ENCODE measurements around the gene IFI16. TPM values are rescaled to one million over a fixed set of nuclear protein-coding genes. Genes with fewer than 3 reads are reported as not detected.
A peak's percentile ranks its signal among the peaks of the same experiment; 100 is the strongest.
"Not testable (repeated sequence)": the region's sequence is repeated elsewhere in the genome, so short reads cannot be mapped to it uniquely, and the experiment has no call there.

IFI16 gene
- total RNA-seq, 4 donors from 2014 or later, result 10.5 to 106 (median 24.9) TPM

DNA sequence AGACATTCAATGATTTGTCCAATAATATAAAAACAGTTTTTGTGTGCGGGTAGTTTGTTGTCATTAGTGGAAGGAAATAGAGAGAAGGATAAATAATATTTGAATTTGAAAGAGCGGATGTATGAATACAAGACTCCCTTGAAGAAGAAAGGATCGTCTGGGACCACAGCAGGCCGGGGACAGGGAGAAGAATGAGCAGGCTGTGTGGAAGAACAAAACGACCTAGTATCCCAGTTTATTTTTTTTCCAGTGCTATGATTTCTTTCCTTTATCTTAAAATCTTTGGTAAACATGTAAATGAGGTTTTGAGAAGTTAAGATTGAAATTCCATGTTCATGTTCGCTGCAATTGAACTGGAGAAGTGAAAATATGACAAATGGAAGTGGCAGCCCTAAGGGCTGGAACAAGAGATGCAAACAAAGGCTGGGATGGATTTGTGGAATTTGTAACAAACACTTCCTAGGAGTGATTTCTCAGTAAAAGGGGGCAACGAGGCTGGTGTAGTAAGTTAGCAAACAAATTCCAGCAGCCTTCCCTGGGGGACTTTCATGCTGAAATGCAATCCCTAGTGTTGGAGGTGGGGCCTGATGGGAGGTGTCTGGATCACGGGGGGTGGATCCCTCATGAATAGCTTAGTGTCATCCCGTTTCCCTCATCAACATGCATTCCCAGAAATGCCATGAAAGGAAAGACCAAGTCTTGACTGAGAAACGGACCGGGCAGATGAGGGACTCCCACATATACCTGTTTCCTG is 10.2 kb upstream of the IFI16 start:
- TF ChIP-seq POLR2A (IDR thresholded peaks at IDR 0.05), result peak in 1 of 2 donors; percentile 50
- TF ChIP-seq, protein P1, sequence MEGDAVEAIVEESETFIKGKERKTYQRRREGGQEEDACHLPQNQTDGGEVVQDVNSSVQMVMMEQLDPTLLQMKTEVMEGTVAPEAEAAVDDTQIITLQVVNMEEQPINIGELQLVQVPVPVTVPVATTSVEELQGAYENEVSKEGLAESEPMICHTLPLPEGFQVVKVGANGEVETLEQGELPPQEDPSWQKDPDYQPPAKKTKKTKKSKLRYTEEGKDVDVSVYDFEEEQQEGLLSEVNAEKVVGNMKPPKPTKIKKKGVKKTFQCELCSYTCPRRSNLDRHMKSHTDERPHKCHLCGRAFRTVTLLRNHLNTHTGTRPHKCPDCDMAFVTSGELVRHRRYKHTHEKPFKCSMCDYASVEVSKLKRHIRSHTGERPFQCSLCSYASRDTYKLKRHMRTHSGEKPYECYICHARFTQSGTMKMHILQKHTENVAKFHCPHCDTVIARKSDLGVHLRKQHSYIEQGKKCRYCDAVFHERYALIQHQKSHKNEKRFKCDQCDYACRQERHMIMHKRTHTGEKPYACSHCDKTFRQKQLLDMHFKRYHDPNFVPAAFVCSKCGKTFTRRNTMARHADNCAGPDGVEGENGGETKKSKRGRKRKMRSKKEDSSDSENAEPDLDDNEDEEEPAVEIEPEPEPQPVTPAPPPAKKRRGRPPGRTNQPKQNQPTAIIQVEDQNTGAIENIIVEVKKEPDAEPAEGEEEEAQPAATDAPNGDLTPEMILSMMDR (IDR thresholded peaks at IDR 0.05), result no peak
- peak overlapping the region in 3 of 4 donors; percentile 8 to 45 (median 39) for H3K4me3 ChIP-seq

DNA sequence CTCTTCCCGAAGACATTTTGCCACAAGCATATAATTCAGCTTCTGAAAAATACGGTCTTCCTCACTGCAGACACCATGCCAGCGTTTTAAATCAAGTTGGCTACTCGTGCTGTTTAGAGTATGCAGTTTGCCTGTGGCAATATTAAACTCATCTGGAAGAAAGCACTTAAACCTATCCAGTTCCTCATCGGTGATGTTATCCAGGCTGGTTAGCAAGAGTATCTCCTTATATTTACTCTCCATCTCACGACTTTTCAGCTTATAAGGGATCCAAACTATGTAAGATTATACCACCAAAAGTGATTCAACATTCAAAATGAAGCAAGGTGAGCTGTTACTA is 9.7 kb upstream of the IFI16 start:
- Histone ChIP-seq H3K4me1 (peaks cover 0 to 14% (median 0%) of the 10 kb centered on the region in 4 donors), H3K36me3 (no peaks in the 10 kb centered on the region), H3K4me3 (peak overlapping the region in 3 of 4 donors; percentile 8 to 45 (median 39)), H3K27ac (peak overlapping the region; percentile 53 to 84 (median 76)), H3K27me3 (no peaks in the 10 kb centered on the region), H3K9me3 (no peaks in the 10 kb centered on the region)
- TF ChIP-seq, protein P1 (IDR thresholded peaks at IDR 0.05), result no peak
- TF ChIP-seq POLR2A (IDR thresholded peaks at IDR 0.05), result no peak
- no peak for DNase-seq

More for the DNA sequence above, 10.2 kb upstream of the IFI16 start:
- H3K36me3 ChIP-seq, result no peaks in the 10 kb centered on the region
- H3K27ac ChIP-seq, result peak overlapping the region; percentile 53 to 84 (median 76)
- no peaks in the 10 kb centered on the region for H3K27me3 ChIP-seq
- peak in 2 of 3 donors; percentile 48 to 79 for DNase-seq
- H3K9me3 ChIP-seq, result no peaks in the 10 kb centered on the region
- H3K4me1 ChIP-seq, result peaks cover 0 to 14% (median 0%) of the 10 kb centered on the region in 4 donors

DNA sequence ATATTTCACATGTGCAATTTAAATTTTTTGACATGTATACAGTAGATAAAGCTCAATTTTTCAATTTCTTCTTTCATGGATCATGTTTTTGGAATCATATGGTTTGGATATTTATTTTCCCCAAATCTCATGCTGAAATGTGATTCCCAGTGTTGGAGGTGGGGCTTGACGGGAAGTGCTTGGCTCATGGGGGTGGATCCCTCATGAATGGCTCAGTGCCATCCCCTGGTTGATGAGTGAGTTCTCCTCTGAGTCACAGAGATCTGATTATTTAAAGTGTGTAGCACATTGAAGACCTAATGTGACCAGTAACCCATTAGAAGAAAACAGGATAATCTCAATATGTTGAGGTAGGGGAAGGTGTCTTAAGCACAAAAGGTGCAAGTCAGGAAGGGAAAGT is 9.1 kb upstream of the IFI16 start:
- Histone ChIP-seq H3K4me1 (peaks cover 0 to 20% (median 2%) of the 10 kb centered on the region in 4 donors), H3K27ac (peak overlapping the region; percentile 53 to 84 (median 76)), H3K27me3 (no peaks in the 10 kb centered on the region), H3K4me3 (peak overlapping the region in 3 of 4 donors; percentile 8 to 45 (median 39)), H3K36me3 (no peaks in the 10 kb centered on the region), H3K9me3 (no peaks in the 10 kb centered on the region)
- no peak for TF ChIP-seq POLR2A (IDR thresholded peaks at IDR 0.05)
- peak in 2 of 3 donors; percentile 51 to 83 for DNase-seq

DNA sequence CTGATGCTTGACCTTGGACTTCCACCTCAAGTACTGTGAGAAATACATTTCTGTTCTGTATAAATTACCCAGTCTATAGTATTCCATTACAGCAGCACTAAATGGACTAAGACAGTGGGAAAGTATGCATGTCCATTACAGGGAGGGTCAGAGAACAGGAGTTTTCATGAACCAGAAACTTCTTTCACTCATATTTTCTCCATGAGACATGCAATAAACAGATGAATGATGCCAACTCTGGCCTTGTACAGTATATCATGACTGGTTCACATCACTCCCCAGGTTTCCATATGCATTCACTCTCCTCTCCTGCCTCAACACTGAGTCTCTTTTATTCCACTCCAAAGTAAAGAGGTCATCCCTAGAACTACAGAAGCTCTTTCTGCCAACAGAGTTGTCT is 4.5 kb upstream of the IFI16 start:
- H3K4me1 ChIP-seq, result peaks cover 0 to 28% (median 9%) of the 10 kb centered on the region in 4 donors

DNA sequence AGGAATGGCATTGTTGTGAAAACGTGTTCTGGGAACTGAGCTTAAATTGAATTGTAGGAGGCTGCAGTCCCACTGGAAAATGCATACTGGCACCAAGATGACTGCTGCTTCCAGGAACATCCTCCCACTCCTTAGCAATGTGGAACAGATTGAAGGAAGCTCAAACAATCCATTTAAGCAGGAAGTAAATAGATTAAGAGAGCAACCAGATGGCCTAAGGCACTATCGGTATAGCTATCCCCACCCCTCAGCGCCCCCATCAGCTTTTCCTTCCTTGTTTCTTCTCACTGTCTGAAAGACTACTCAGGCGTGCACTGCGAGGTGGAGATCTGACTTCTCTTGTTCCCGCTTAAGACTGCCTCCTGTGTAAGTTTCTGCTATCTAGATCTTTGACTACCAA is 4.0 kb upstream of the IFI16 start:
- Histone ChIP-seq H3K4me3 (no peak overlapping the region), H3K9me3 (no peaks in the 10 kb centered on the region), H3K4me1 (peaks cover 0 to 26% (median 9%) of the 10 kb centered on the region in 4 donors), H3K27me3 (no peaks in the 10 kb centered on the region), H3K27ac (peak overlapping the region; percentile 3 to 51 (median 44)), H3K36me3 (no peaks in the 10 kb centered on the region)
- TF ChIP-seq, protein P1 (IDR thresholded peaks at IDR 0.05), result no peak
- TF ChIP-seq POLR2A (IDR thresholded peaks at IDR 0.05), result no peak
- DNase-seq, result peak in 2 of 3 donors; percentile 77 to 78

More for the DNA sequence above, 4.5 kb upstream of the IFI16 start:
- Histone ChIP-seq H3K9me3 (no peaks in the 10 kb centered on the region), H3K27ac (peak overlapping the region in 3 of 4 donors; percentile 3 to 49 (median 38)), H3K36me3 (no peaks in the 10 kb centered on the region), H3K4me3 (no peak overlapping the region), H3K27me3 (no peaks in the 10 kb centered on the region)
- no peak for DNase-seq
- TF ChIP-seq, protein P1 (IDR thresholded peaks at IDR 0.05), result no peak
- TF ChIP-seq POLR2A (IDR thresholded peaks at IDR 0.05), result no peak

DNA sequence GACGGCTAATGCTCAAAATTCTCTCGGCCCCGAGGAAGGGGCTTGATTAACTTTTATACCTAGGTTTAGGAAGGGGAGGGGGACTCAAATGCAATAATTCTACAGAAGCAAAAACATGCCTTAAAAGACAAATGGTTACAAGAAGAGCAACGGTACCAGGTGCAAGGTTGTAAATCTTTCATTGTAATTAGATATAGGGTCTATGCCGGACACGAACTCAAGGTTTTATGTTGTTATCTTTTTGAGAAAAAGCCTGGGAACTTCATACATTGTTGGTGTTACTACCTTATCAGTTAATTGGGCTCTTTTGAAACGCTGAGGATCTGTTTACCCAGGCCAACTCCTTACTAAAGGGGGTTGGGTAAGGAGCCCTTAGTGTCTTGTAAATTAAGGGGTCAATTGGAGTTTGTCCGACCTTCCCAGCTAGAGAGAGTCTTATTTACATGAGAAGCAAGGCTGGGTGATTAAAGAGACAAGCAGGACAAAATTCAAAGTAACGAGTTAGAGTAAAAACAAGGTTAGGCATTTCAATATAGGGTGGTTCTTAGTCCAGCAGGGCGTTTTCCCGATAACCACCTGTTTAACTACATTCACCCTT is 3.4 kb upstream of the IFI16 start:
- not testable (repeated sequence) for H3K27me3 ChIP-seq, H3K4me3 ChIP-seq, DNase-seq, H3K9me3 ChIP-seq, H3K36me3 ChIP-seq
- peak overlapping the region in 3 of 4 donors; percentile 38 to 51 (median 49) for H3K27ac ChIP-seq
- H3K4me1 ChIP-seq, result peaks cover 0 to 23% (median 9%) of the 10 kb centered on the region in 4 donors

Data from Peyer's patch (tissue), 4 donors.